Measurements from ENCODE around the gene POLG.

POLG gene

GRCh38 chr15:89323825-89324224 lies 10.8 kb downstream of the POLG start:
- H3K4me1 ChIP-seq (ENCODE audit: control insufficient read depth in 1 of 2, insufficient read depth in 2 of 2, low read length in 2 of 2) = peaks cover 8% of the 10 kb centered on the region in 2 donors
- H3K36me3 ChIP-seq (ENCODE audit: control insufficient read depth in 1 of 2, insufficient read depth in 2 of 2, low read length in 2 of 2) = peaks cover 95 to 100% of the 10 kb centered on the region in 2 donors
- H3K27me3 ChIP-seq (ENCODE audit: control insufficient read depth in 1 of 2, insufficient read depth in 2 of 2, low read length in 2 of 2) = no peaks in the 10 kb centered on the region
- H3K9me3 ChIP-seq (ENCODE audit: control insufficient read depth in 1 of 2, low read length in 2 of 2) = no peaks in the 10 kb centered on the region
- H3K27ac ChIP-seq (ENCODE audit: low read depth, low read length) = no peak overlapping the region
- no peak overlapping the region for H3K4me3 ChIP-seq (ENCODE audit: low read depth in 1 of 2, low read length in 2 of 2)
- H3K9ac ChIP-seq (ENCODE audit: low read depth in 1 of 2, low read length in 2 of 2) = no peak overlapping the region

- Histone ChIP-seq H3K9me3 (ENCODE audit: control insufficient read depth in 1 of 2, low read length in 2 of 2) (no peaks in the 10 kb centered on the region), H3K36me3 (ENCODE audit: control insufficient read depth in 1 of 2, insufficient read depth in 2 of 2, low read length in 2 of 2) (peaks cover 92 to 99% of the 10 kb centered on the region in 2 donors)
Observed at GRCh38 chr15:89322822-89323221, 11.8 kb downstream of the POLG start.

GRCh38 chr15:89321521-89322410 lies 12.9 kb downstream of the POLG start:
- Histone ChIP-seq H3K27me3 (ENCODE audit: control insufficient read depth in 1 of 2, insufficient read depth in 2 of 2, low read length in 2 of 2) (no peaks in the 10 kb centered on the region), H3K36me3 (ENCODE audit: control insufficient read depth in 1 of 2, insufficient read depth in 2 of 2, low read length in 2 of 2) (peaks cover 91 to 99% of the 10 kb centered on the region in 2 donors), H3K4me3 (ENCODE audit: low read depth in 1 of 2, low read length in 2 of 2) (no peak overlapping the region), H3K4me1 (ENCODE audit: control insufficient read depth in 1 of 2, insufficient read depth in 2 of 2, low read length in 2 of 2) (peaks cover 5 to 8% of the 10 kb centered on the region in 2 donors), H3K27ac (ENCODE audit: low read depth, low read length) (no peak overlapping the region), H3K9ac (ENCODE audit: low read depth in 1 of 2, low read length in 2 of 2) (no peak overlapping the region), H3K9me3 (ENCODE audit: control insufficient read depth in 1 of 2, low read length in 2 of 2) (no peaks in the 10 kb centered on the region)

More at GRCh38 chr15:89322822-89323221, 11.8 kb downstream of the POLG start:
- H3K4me1 ChIP-seq (ENCODE audit: control insufficient read depth in 1 of 2, insufficient read depth in 2 of 2, low read length in 2 of 2) = peaks cover 5 to 8% of the 10 kb centered on the region in 2 donors
- no peak overlapping the region for H3K4me3 ChIP-seq (ENCODE audit: low read depth in 1 of 2, low read length in 2 of 2)
- no peak overlapping the region for H3K27ac ChIP-seq (ENCODE audit: low read depth, low read length)
- H3K9ac ChIP-seq (ENCODE audit: low read depth in 1 of 2, low read length in 2 of 2) = no peak overlapping the region
- H3K27me3 ChIP-seq (ENCODE audit: control insufficient read depth in 1 of 2, insufficient read depth in 2 of 2, low read length in 2 of 2) = no peaks in the 10 kb centered on the region

- Histone ChIP-seq H3K9ac (ENCODE audit: low read depth in 1 of 2, low read length in 2 of 2) (no peak overlapping the region), H3K27me3 (ENCODE audit: control insufficient read depth in 1 of 2, insufficient read depth in 2 of 2, low read length in 2 of 2) (no peaks in the 10 kb centered on the region), H3K27ac (ENCODE audit: low read depth, low read length) (no peak overlapping the region), H3K9me3 (ENCODE audit: control insufficient read depth in 1 of 2, low read length in 2 of 2) (no peaks in the 10 kb centered on the region), H3K4me1 (ENCODE audit: control insufficient read depth in 1 of 2, insufficient read depth in 2 of 2, low read length in 2 of 2) (peaks cover 5 to 8% of the 10 kb centered on the region in 2 donors), H3K36me3 (ENCODE audit: control insufficient read depth in 1 of 2, insufficient read depth in 2 of 2, low read length in 2 of 2) (peaks cover 90 to 99% of the 10 kb centered on the region in 2 donors), H3K4me3 (ENCODE audit: low read depth in 1 of 2, low read length in 2 of 2) (no peak overlapping the region)
Observed at GRCh38 chr15:89320200-89320599, 14.4 kb downstream of the POLG start.

- H3K27ac ChIP-seq (ENCODE audit: low read depth, low read length) = no peak overlapping the region
Observed at GRCh38 chr15:89319678-89320077, 14.9 kb downstream of the POLG start.

GRCh38 chr15:89317186-89317720 lies 17.4 kb downstream of the POLG start:
- H3K9ac ChIP-seq (ENCODE audit: low read depth in 1 of 2, low read length in 2 of 2) = no peak overlapping the region
- H3K4me3 ChIP-seq (ENCODE audit: low read depth in 1 of 2, low read length in 2 of 2) = no peak overlapping the region
- H3K27me3 ChIP-seq (ENCODE audit: control insufficient read depth in 1 of 2, insufficient read depth in 2 of 2, low read length in 2 of 2) = no peaks in the 10 kb centered on the region
- peaks cover 64 to 81% of the 10 kb centered on the region in 2 donors for H3K36me3 ChIP-seq (ENCODE audit: control insufficient read depth in 1 of 2, insufficient read depth in 2 of 2, low read length in 2 of 2)
- H3K27ac ChIP-seq (ENCODE audit: low read depth, low read length) = no peak overlapping the region
- peaks cover 5 to 8% of the 10 kb centered on the region in 2 donors for H3K4me1 ChIP-seq (ENCODE audit: control insufficient read depth in 1 of 2, insufficient read depth in 2 of 2, low read length in 2 of 2)
- no peaks in the 10 kb centered on the region for H3K9me3 ChIP-seq (ENCODE audit: control insufficient read depth in 1 of 2, low read length in 2 of 2)

More at GRCh38 chr15:89319678-89320077, 14.9 kb downstream of the POLG start:
- Histone ChIP-seq H3K9me3 (ENCODE audit: control insufficient read depth in 1 of 2, low read length in 2 of 2) (no peaks in the 10 kb centered on the region), H3K36me3 (ENCODE audit: control insufficient read depth in 1 of 2, insufficient read depth in 2 of 2, low read length in 2 of 2) (peaks cover 88 to 98% of the 10 kb centered on the region in 2 donors), H3K4me1 (ENCODE audit: control insufficient read depth in 1 of 2, insufficient read depth in 2 of 2, low read length in 2 of 2) (peaks cover 5 to 8% of the 10 kb centered on the region in 2 donors), H3K4me3 (ENCODE audit: low read depth in 1 of 2, low read length in 2 of 2) (no peak overlapping the region), H3K27me3 (ENCODE audit: control insufficient read depth in 1 of 2, insufficient read depth in 2 of 2, low read length in 2 of 2) (no peaks in the 10 kb centered on the region), H3K9ac (ENCODE audit: low read depth in 1 of 2, low read length in 2 of 2) (no peak overlapping the region)

- H3K27me3 ChIP-seq (ENCODE audit: control insufficient read depth in 1 of 2, insufficient read depth in 2 of 2, low read length in 2 of 2) = no peaks in the 10 kb centered on the region
- no peak overlapping the region for H3K4me3 ChIP-seq (ENCODE audit: low read depth in 1 of 2, low read length in 2 of 2)
- no peak overlapping the region for H3K27ac ChIP-seq (ENCODE audit: low read depth, low read length)
- peaks cover under 1 to 3% of the 10 kb centered on the region in 2 donors for H3K4me1 ChIP-seq (ENCODE audit: control insufficient read depth in 1 of 2, insufficient read depth in 2 of 2, low read length in 2 of 2)
- H3K9me3 ChIP-seq (ENCODE audit: control insufficient read depth in 1 of 2, low read length in 2 of 2) = no peaks in the 10 kb centered on the region
- H3K36me3 ChIP-seq (ENCODE audit: control insufficient read depth in 1 of 2, insufficient read depth in 2 of 2, low read length in 2 of 2) = peaks cover 58 to 73% of the 10 kb centered on the region in 2 donors
- H3K9ac ChIP-seq (ENCODE audit: low read depth in 1 of 2, low read length in 2 of 2) = no peak overlapping the region
Observed at GRCh38 chr15:89316504-89316903, 18.1 kb downstream of the POLG start.

GRCh38 chr15:89315375-89315929 lies 19.2 kb downstream of the POLG start:
- Histone ChIP-seq H3K36me3 (ENCODE audit: control insufficient read depth in 1 of 2, insufficient read depth in 2 of 2, low read length in 2 of 2) (peaks cover 48 to 63% of the 10 kb centered on the region in 2 donors), H3K27me3 (ENCODE audit: control insufficient read depth in 1 of 2, insufficient read depth in 2 of 2, low read length in 2 of 2) (no peaks in the 10 kb centered on the region), H3K9ac (ENCODE audit: low read depth in 1 of 2, low read length in 2 of 2) (no peak overlapping the region), H3K4me3 (ENCODE audit: low read depth in 1 of 2, low read length in 2 of 2) (no peak overlapping the region), H3K27ac (ENCODE audit: low read depth, low read length) (no peak overlapping the region), H3K9me3 (ENCODE audit: control insufficient read depth in 1 of 2, low read length in 2 of 2) (no peaks in the 10 kb centered on the region), H3K4me1 (ENCODE audit: control insufficient read depth in 1 of 2, insufficient read depth in 2 of 2, low read length in 2 of 2) (no peaks in the 10 kb centered on the region)

GRCh38 chr15:89309993-89310392 lies 24.6 kb downstream of the POLG start:
- no peaks in the 10 kb centered on the region for H3K9me3 ChIP-seq (ENCODE audit: control insufficient read depth in 1 of 2, low read length in 2 of 2)
- no peak overlapping the region for H3K27ac ChIP-seq (ENCODE audit: low read depth, low read length)
- no peak overlapping the region for H3K4me3 ChIP-seq (ENCODE audit: low read depth in 1 of 2, low read length in 2 of 2)
- H3K4me1 ChIP-seq (ENCODE audit: control insufficient read depth in 1 of 2, insufficient read depth in 2 of 2, low read length in 2 of 2) = peaks cover 0 to 4% of the 10 kb centered on the region in 2 donors
- H3K9ac ChIP-seq (ENCODE audit: low read depth in 1 of 2, low read length in 2 of 2) = no peak overlapping the region
- peaks cover 4 to 15% of the 10 kb centered on the region in 2 donors for H3K36me3 ChIP-seq (ENCODE audit: control insufficient read depth in 1 of 2, insufficient read depth in 2 of 2, low read length in 2 of 2)
- H3K27me3 ChIP-seq (ENCODE audit: control insufficient read depth in 1 of 2, insufficient read depth in 2 of 2, low read length in 2 of 2) = no peaks in the 10 kb centered on the region

- H3K4me1 ChIP-seq (ENCODE audit: control insufficient read depth in 1 of 2, insufficient read depth in 2 of 2, low read length in 2 of 2) = peaks cover 0 to 4% of the 10 kb centered on the region in 2 donors
- no peaks in the 10 kb centered on the region for H3K27me3 ChIP-seq (ENCODE audit: control insufficient read depth in 1 of 2, insufficient read depth in 2 of 2, low read length in 2 of 2)
- no peak overlapping the region for H3K9ac ChIP-seq (ENCODE audit: low read depth in 1 of 2, low read length in 2 of 2)
- H3K4me3 ChIP-seq (ENCODE audit: low read depth in 1 of 2, low read length in 2 of 2) = no peak overlapping the region
- peaks cover 7 to 11% of the 10 kb centered on the region in 2 donors for H3K36me3 ChIP-seq (ENCODE audit: control insufficient read depth in 1 of 2, insufficient read depth in 2 of 2, low read length in 2 of 2)
- no peaks in the 10 kb centered on the region for H3K9me3 ChIP-seq (ENCODE audit: control insufficient read depth in 1 of 2, low read length in 2 of 2)
- no peak overlapping the region for H3K27ac ChIP-seq (ENCODE audit: low read depth, low read length)
Observed at GRCh38 chr15:89308236-89308635, 26.4 kb downstream of the POLG start.

All from duodenal mucosa (tissue), 2 donors.